Naive B cell (primary cell): ENCODE measurements around the gene ZYX. TPM values are rescaled to one million over a fixed set of nuclear protein-coding genes. Genes with fewer than 3 reads are reported as not detected.
A peak's percentile ranks its signal among the peaks of the same experiment; 100 is the strongest.
"Not testable (repeated sequence)": the region's sequence is repeated elsewhere in the genome, so short reads cannot be mapped to it uniquely, and the experiment has no call there.

ENCODE experiments used
- ATAC-seq, 2 donors: fragments of 150-1000 bp; cut with Tn5 transposase; 2 replicates each; pipeline ENCODE4 v1.10.0; 2021; ENCODE audit warnings: low read depth in 2 of 2, mild to moderate bottlenecking in 2 of 2, moderate library complexity in 2 of 2
- DNase-seq: peaks from one replicate; pipeline ENCODE4 v3.0.0; 2022
- H3K27ac Mint-ChIP-seq, 6 donors: one replicate each; pipeline ENCODE4 v1.8.0; 2020 to 2022; ENCODE audit warnings: mild to moderate bottlenecking in 6 of 6, mixed read lengths in 6 of 6, moderate library complexity in 5 of 6, inconsistent platforms in 2 of 6
- H3K27me3 Mint-ChIP-seq, 3 donors: one replicate each; pipeline ENCODE4 v1.8.0; 2021 to 2022; ENCODE audit warnings: mixed read lengths in 3 of 3, mild to moderate bottlenecking in 1 of 3
- H3K36me3 Mint-ChIP-seq, 2 donors: one replicate each; pipeline ENCODE4 v1.8.0; 2020 to 2022; ENCODE audit warnings: mixed read lengths in 2 of 2, inconsistent platforms in 1 of 2, mild to moderate bottlenecking in 1 of 2
- H3K4me1 Mint-ChIP-seq, 3 donors: one replicate each; pipeline ENCODE4 v1.8.0; 2020 to 2022; ENCODE audit warnings: mixed read lengths in 3 of 3, inconsistent platforms in 1 of 3, mild to moderate bottlenecking in 1 of 3, moderate library complexity in 1 of 3
- H3K4me3 Mint-ChIP-seq, 8 donors: one replicate each; pipeline ENCODE4 v1.8.0; 2020 to 2022; ENCODE audit warnings: mild to moderate bottlenecking in 8 of 8, mixed read lengths in 8 of 8, moderate library complexity in 8 of 8, inconsistent platforms in 2 of 8
- H3K9me3 Mint-ChIP-seq, 7 donors: one replicate each; pipeline ENCODE4 v1.8.0; 2020 to 2022; ENCODE audit warnings: mixed read lengths in 7 of 7, mild to moderate bottlenecking in 5 of 7, inconsistent platforms in 2 of 7, moderate library complexity in 1 of 7
- polyA plus RNA-seq, 6 donors: library from polyadenylated mRNA; unstranded; fragments of 300-500 nt; fragmentation: Illumina TruSeq; gene quantifications; one replicate each; pipeline ENCODE4 v1.2.3, GENCODE V29; 2021; ENCODE audit warnings: low read depth in 6 of 6

ZYX gene
- polyA plus RNA-seq, 6 donors from 2014 or later: 4.7 to 21.4 (median 12.2) TPM

- Mint-ChIP-seq H3K4me3 (no peak overlapping the region), H3K27ac (no peak overlapping the region), H3K36me3 (peaks cover 0 to 4% of the 10 kb centered on the region in 2 donors), H3K9me3 (no peaks in the 10 kb centered on the region), H3K4me1 (peaks cover 0 to 6% (median 4%) of the 10 kb centered on the region in 3 donors), H3K27me3 (peaks cover 0 to 8% (median 0%) of the 10 kb centered on the region in 3 donors)
- ATAC-seq (no peak), DNase-seq (no peak)
These were observed 10.6 kb downstream of the ZYX start for GRCh38 chr7:143391462-143392404.

GRCh38 chr7:143392427-143392826 is 11.3 kb downstream of the ZYX start:
- DNase-seq, H3K27ac Mint-ChIP-seq, H3K4me1 Mint-ChIP-seq, ATAC-seq, H3K27me3 Mint-ChIP-seq, H3K36me3 Mint-ChIP-seq, H3K9me3 Mint-ChIP-seq, H3K4me3 Mint-ChIP-seq: not testable (repeated sequence)

- H3K4me1 Mint-ChIP-seq: peaks cover 0 to 6% (median 4%) of the 10 kb centered on the region in 3 donors
- ATAC-seq: no peak
- peaks cover 0 to 4% of the 10 kb centered on the region in 2 donors for H3K36me3 Mint-ChIP-seq
These were observed 11.7 kb downstream of the ZYX start for GRCh38 chr7:143392875-143393266.

GRCh38 chr7:143393267-143394041 is 12.3 kb downstream of the ZYX start:
- H3K4me1 Mint-ChIP-seq: peaks cover 0 to 6% (median 4%) of the 10 kb centered on the region in 3 donors
- peak overlapping the region in 1 of 8 donors; percentile 74 for H3K4me3 Mint-ChIP-seq

More at GRCh38 chr7:143392875-143393266, 11.7 kb downstream of the ZYX start:
- Mint-ChIP-seq H3K4me3 (no peak overlapping the region), H3K27me3 (peaks cover 0 to 8% (median 0%) of the 10 kb centered on the region in 3 donors), H3K9me3 (no peaks in the 10 kb centered on the region), H3K27ac (no peak overlapping the region)
- DNase-seq: no peak

GRCh38 chr7:143394068-143394467 is 12.9 kb downstream of the ZYX start:
- H3K4me1 Mint-ChIP-seq: peaks cover 0 to 6% (median 4%) of the 10 kb centered on the region in 3 donors
- H3K9me3 Mint-ChIP-seq: no peaks in the 10 kb centered on the region
- no peak overlapping the region for H3K27ac Mint-ChIP-seq
- DNase-seq (no peak), ATAC-seq (no peak)
- H3K36me3 Mint-ChIP-seq: peaks cover 0 to 4% of the 10 kb centered on the region in 2 donors
- H3K27me3 Mint-ChIP-seq: peaks cover 0 to 8% (median 0%) of the 10 kb centered on the region in 3 donors
- H3K4me3 Mint-ChIP-seq: peak overlapping the region in 1 of 8 donors; percentile 74

More at GRCh38 chr7:143393267-143394041, 12.3 kb downstream of the ZYX start:
- DNase-seq (no peak), ATAC-seq (no peak)
- peak overlapping the region in 1 of 6 donors; percentile 32 for H3K27ac Mint-ChIP-seq
- peaks cover 0 to 4% of the 10 kb centered on the region in 2 donors for H3K36me3 Mint-ChIP-seq
- peaks cover 0 to 8% (median 0%) of the 10 kb centered on the region in 3 donors for H3K27me3 Mint-ChIP-seq
- no peaks in the 10 kb centered on the region for H3K9me3 Mint-ChIP-seq

- no peak overlapping the region for H3K4me3 Mint-ChIP-seq
These were observed 13.6 kb downstream of the ZYX start for GRCh38 chr7:143394777-143395176.

GRCh38 chr7:143395187-143396149 is 14.3 kb downstream of the ZYX start:
- Mint-ChIP-seq H3K4me3 (no peak overlapping the region), H3K36me3 (no peaks in the 10 kb centered on the region), H3K9me3 (no peaks in the 10 kb centered on the region), H3K27ac (no peak overlapping the region), H3K27me3 (peaks cover 0 to 8% (median 0%) of the 10 kb centered on the region in 3 donors), H3K4me1 (peaks cover 0 to 6% (median 4%) of the 10 kb centered on the region in 3 donors)
- DNase-seq (no peak), ATAC-seq (no peak)

More at GRCh38 chr7:143394777-143395176, 13.6 kb downstream of the ZYX start:
- DNase-seq: no peak
- Mint-ChIP-seq H3K27me3 (peaks cover 0 to 8% (median 0%) of the 10 kb centered on the region in 3 donors), H3K36me3 (peaks cover 0 to 4% of the 10 kb centered on the region in 2 donors), H3K4me1 (peaks cover 0 to 6% (median 4%) of the 10 kb centered on the region in 3 donors), H3K27ac (no peak overlapping the region), H3K9me3 (no peaks in the 10 kb centered on the region)
- ATAC-seq: no peak

GRCh38 chr7:143396182-143396581 is 15.0 kb downstream of the ZYX start:
- Mint-ChIP-seq H3K36me3 (no peaks in the 10 kb centered on the region), H3K27ac (no peak overlapping the region), H3K4me1 (peaks cover 0 to 6% (median 4%) of the 10 kb centered on the region in 3 donors), H3K4me3 (no peak overlapping the region), H3K9me3 (no peaks in the 10 kb centered on the region), H3K27me3 (peaks cover 0 to 8% (median 0%) of the 10 kb centered on the region in 3 donors)
- ATAC-seq (no peak), DNase-seq (no peak)

GRCh38 chr7:143396625-143397556 is 15.7 kb downstream of the ZYX start:
- no peak overlapping the region for H3K4me3 Mint-ChIP-seq
- DNase-seq (no peak), ATAC-seq (no peak)
- H3K36me3 Mint-ChIP-seq: no peaks in the 10 kb centered on the region
- peaks cover 0 to 8% (median 0%) of the 10 kb centered on the region in 3 donors for H3K27me3 Mint-ChIP-seq
- peaks cover 0 to 6% (median 4%) of the 10 kb centered on the region in 3 donors for H3K4me1 Mint-ChIP-seq
- peak overlapping the region in 1 of 6 donors; percentile 64 for H3K27ac Mint-ChIP-seq
- H3K9me3 Mint-ChIP-seq: no peaks in the 10 kb centered on the region

GRCh38 chr7:143397710-143398530 is 16.8 kb downstream of the ZYX start:
- Mint-ChIP-seq H3K4me1 (peaks cover 0 to 6% (median 4%) of the 10 kb centered on the region in 3 donors), H3K36me3 (no peaks in the 10 kb centered on the region), H3K27ac (no peak overlapping the region), H3K4me3 (no peak overlapping the region), H3K27me3 (peaks cover 0 to 8% (median 0%) of the 10 kb centered on the region in 3 donors), H3K9me3 (no peaks in the 10 kb centered on the region)
- DNase-seq (no peak), ATAC-seq (no peak)

GRCh38 chr7:143398616-143399015 is 17.5 kb downstream of the ZYX start:
- no peaks in the 10 kb centered on the region for H3K9me3 Mint-ChIP-seq
- DNase-seq (no peak), ATAC-seq (no peak)
- no peak overlapping the region for H3K27ac Mint-ChIP-seq
- H3K27me3 Mint-ChIP-seq: peaks cover 0 to 8% (median 0%) of the 10 kb centered on the region in 3 donors
- H3K4me1 Mint-ChIP-seq: peaks cover 0 to 6% (median 4%) of the 10 kb centered on the region in 3 donors
- H3K36me3 Mint-ChIP-seq: no peaks in the 10 kb centered on the region
- no peak overlapping the region for H3K4me3 Mint-ChIP-seq
